HL-60 (cell line): ENCODE results near the gene MET.

Experiments
- DNase-seq, 2 experiments: peaks; one replicate each; pipeline ENCODE4 v3.0.0-alpha.2; 2010 to 2020; ENCODE audit warnings: low read depth in 1 of 2, low spot score in 1 of 2
- H3K27ac ChIP-seq: fragments of 250-450 bp; sonication (Bioruptor Pico); replicated peaks from 2 replicates; pipeline ENCODE4 v1.5.1; 2020; ENCODE audit warnings: mild to moderate bottlenecking, moderate library complexity
- H3K27me3 ChIP-seq: fragments of 250-450 bp; sonication (Bioruptor Pico); 2 replicates; pipeline ENCODE4 v1.5.1; 2021; ENCODE audit warnings: mild to moderate bottlenecking, moderate library complexity; ENCODE audit not compliant: insufficient read depth, poor library complexity, severe bottlenecking
- H3K4me3 ChIP-seq: replicated peaks from 2 replicates; pipeline ENCODE4 v1.5.1; 2011; ENCODE audit warnings: mild to moderate bottlenecking, control low read depth, low read length; ENCODE audit not compliant: insufficient read depth
- CTCF ChIP-seq: IDR thresholded peaks from one replicate; pipeline ENCODE4 v1.5.1; 2011; ENCODE audit warnings: low read length, control low read depth, inconsistent platforms; ENCODE audit not compliant: insufficient read depth
- GABPA ChIP-seq: IDR thresholded peaks from 2 replicates; pipeline ENCODE4 v1.6.1; 2012; ENCODE audit warnings: low read depth
- POLR2AphosphoS5 ChIP-seq: IDR thresholded peaks from 2 replicates; pipeline ENCODE4 v1.6.1; 2012; ENCODE audit warnings: low read depth
- REST ChIP-seq: IDR thresholded peaks from 2 replicates; pipeline ENCODE4 v1.6.1; 2012; ENCODE audit warnings: low read depth; ENCODE audit not compliant: insufficient replicate concordance
- SPI1 ChIP-seq: IDR thresholded peaks from 2 replicates; pipeline ENCODE4 v1.6.1; 2012; ENCODE audit warnings: low read depth, mild to moderate bottlenecking, borderline replicate concordance

Gene MET

GRCh38 chr7:116724560-116725231 lies 52.7 kb downstream of the MET start:
- H3K27me3 ChIP-seq: no peaks in the 10 kb centered on the region
- DNase-seq: no peak
- H3K27ac ChIP-seq: no peak overlapping the region
- TF ChIP-seq CTCF (no peak), SPI1 (no peak)
- H3K4me3 ChIP-seq: no peak overlapping the region

- TF ChIP-seq CTCF: no peak
- no peak for TF ChIP-seq GABPA
- no peak for TF ChIP-seq POLR2AphosphoS5
- no peak for TF ChIP-seq REST
- no peak for TF ChIP-seq SPI1
- Histone ChIP-seq H3K4me3 (no peak overlapping the region), H3K27me3 (no peaks in the 10 kb centered on the region), H3K27ac (no peak overlapping the region)
- no peak for DNase-seq
These were observed 54.2 kb downstream of the MET start for GRCh38 chr7:116726149-116726548.

GRCh38 chr7:116726713-116727431 lies 54.9 kb downstream of the MET start:
- Histone ChIP-seq H3K27ac (no peak overlapping the region), H3K27me3 (no peaks in the 10 kb centered on the region), H3K4me3 (no peak overlapping the region)
- DNase-seq: no peak
- TF ChIP-seq SPI1: no peak
- TF ChIP-seq GABPA: no peak
- no peak for TF ChIP-seq REST
- no peak for TF ChIP-seq POLR2AphosphoS5
- no peak for TF ChIP-seq CTCF
